GM18498 (cell line): ENCODE measurements around the gene INSR.
"Not testable (repeated sequence)": the region's sequence is repeated elsewhere in the genome, so short reads cannot be mapped to it uniquely, and the experiment has no call there.

ENCODE experiments used
- ATAC-seq: cut with Tn5 transposase; IDR thresholded peaks from one replicate; pipeline ENCODE4 v1.9.1; 2021; ENCODE audit warnings: mild to moderate bottlenecking, moderate library complexity; ENCODE audit not compliant: unreplicated experiment

The INSR gene

GRCh38 chr19:7106711-7107657, 187.2 kb downstream of the INSR start:
- no peak for ATAC-seq

GRCh38 chr19:7104747-7105447, 189.3 kb downstream of the INSR start:
- no peak for ATAC-seq

- no peak for ATAC-seq
Observed at GRCh38 chr19:7101498-7102253, 192.5 kb downstream of the INSR start.

- ATAC-seq, result no peak
Observed at GRCh38 chr19:7099597-7099921, 194.7 kb downstream of the INSR start.

- peak; percentile 88 for ATAC-seq
Observed at GRCh38 chr19:7098701-7099596, 195.3 kb downstream of the INSR start.

GRCh38 chr19:7098096-7098495, 196.1 kb downstream of the INSR start:
- ATAC-seq, result no peak

- no peak for ATAC-seq
Observed at GRCh38 chr19:7088999-7089398, 205.2 kb downstream of the INSR start.

GRCh38 chr19:7083076-7083956, 210.9 kb downstream of the INSR start:
- no peak for ATAC-seq

- ATAC-seq, result no peak
Observed at GRCh38 chr19:7078008-7078407, 216.2 kb downstream of the INSR start.

- ATAC-seq, result no peak
Observed at GRCh38 chr19:7076151-7076550, 218.1 kb downstream of the INSR start.

- ATAC-seq, result no peak
Observed at GRCh38 chr19:7074705-7075282, 219.4 kb downstream of the INSR start.

- no peak for ATAC-seq
Observed at GRCh38 chr19:7072541-7072940, 221.7 kb downstream of the INSR start.

GRCh38 chr19:7069904-7070226, 224.3 kb downstream of the INSR start:
- ATAC-seq, result no peak

GRCh38 chr19:7069042-7069903, 224.9 kb downstream of the INSR start, which contains the start of gene ZNF557:
Gene ZNF557 (plus strand): TSS chr19:7069703. CDS start chr19:7075075, 5,372 bp downstream.
- ATAC-seq, result peak; percentile 96

GRCh38 chr19:7068599-7068998, 225.6 kb downstream of the INSR start:
- no peak for ATAC-seq

GRCh38 chr19:7067716-7068115, 226.5 kb downstream of the INSR start:
- ATAC-seq, result no peak

- ATAC-seq, result not testable (repeated sequence)
Observed at GRCh38 chr19:7067122-7067521, 227.1 kb downstream of the INSR start.

GRCh38 chr19:7063764-7064418, 230.3 kb downstream of the INSR start:
- ATAC-seq, result no peak
